Hematopoietic multipotent progenitor cell treated with erythropoietin and hydrocortisone succinate and interleukin-3 and kit ligand, for 4 days (in vitro differentiated cells): ENCODE data around the gene REEP1.

Experiments used
- DNase-seq: peaks from one replicate; pipeline ENCODE4 v3.0.0-alpha.2; 2015

REEP1 gene

DNA sequence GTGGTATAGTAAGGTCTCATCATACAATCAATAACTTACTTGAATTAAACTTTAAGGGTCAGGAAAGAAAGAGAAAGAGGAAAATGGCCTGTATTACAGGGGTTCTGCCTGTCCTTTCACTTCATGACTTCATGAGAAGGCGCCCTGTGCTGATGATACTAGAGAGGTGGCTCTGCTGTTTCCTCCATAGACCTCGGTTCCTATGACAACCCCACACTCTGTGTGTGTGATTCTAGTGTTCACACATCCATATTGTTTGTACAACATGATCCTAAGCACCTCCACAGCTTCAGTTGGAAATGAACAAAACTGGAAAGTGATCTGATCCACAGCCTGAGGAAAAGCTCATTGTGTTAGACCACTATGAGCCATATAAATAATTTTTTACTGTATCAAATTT is 7.0 kb upstream of the REEP1 start:
- DNase-seq = no peak

DNA sequence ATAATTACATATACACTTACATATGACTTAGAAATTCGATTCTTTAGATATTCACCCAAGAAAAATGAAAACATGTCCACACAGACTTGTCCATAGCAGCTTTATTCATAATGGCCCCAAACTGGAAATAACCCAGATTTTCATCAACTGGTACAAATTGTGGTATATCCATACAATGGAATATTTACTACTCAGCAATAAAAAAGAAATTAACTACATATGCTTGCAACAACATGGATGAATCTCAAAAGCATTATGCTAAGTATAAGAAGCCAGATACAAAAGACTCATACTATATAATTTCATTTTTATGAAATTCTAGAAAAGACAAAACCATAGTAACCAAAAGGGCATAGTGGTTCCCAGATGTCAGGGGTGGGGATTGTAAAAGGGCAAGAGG is 5.1 kb upstream of the REEP1 start:
- no peak for DNase-seq

DNA sequence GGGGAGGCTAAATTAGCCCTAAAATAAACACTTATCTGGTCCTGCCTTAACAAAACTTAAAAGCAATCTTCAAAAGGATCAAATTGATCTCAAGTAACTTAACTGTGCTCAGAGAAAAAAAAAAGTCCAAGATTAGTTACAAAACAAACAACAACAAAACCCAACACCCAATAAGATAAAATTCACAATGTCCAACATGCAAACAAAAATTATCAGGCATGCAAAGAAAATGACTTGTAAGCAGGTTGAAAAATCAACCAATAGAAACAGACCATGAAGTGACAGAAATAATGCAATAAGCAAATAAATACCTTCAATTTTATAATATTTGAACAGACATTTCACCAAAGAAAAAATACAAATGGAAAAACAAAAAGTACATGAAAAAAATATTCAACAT is 4.0 kb upstream of the REEP1 start:
- DNase-seq = no peak

DNA sequence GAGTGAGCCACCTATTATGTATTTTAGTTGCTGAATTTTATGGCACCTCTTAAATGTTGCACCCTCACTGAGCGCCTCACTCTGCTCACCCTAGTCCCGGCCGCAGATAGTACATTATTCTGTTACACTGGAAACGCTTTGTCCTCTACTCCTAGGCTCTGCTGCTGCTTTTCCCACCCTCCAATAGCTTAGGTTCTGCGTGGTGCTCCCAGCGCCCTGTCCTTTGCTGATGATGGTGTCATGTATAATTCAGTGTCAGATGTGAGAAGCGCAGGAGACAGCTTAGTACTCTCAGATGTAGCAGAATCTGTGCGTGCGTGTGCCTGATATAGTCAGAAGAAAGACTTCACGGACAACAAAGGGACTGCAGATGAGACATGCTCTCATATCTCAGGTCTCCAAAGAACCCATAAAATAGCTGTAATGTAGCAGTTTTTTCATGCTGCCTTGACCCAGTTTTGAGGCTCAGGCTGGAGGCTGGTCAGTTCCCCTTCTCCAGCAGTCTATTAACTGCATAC is 1.4 kb upstream of the REEP1 start:
- no peak for DNase-seq

DNA sequence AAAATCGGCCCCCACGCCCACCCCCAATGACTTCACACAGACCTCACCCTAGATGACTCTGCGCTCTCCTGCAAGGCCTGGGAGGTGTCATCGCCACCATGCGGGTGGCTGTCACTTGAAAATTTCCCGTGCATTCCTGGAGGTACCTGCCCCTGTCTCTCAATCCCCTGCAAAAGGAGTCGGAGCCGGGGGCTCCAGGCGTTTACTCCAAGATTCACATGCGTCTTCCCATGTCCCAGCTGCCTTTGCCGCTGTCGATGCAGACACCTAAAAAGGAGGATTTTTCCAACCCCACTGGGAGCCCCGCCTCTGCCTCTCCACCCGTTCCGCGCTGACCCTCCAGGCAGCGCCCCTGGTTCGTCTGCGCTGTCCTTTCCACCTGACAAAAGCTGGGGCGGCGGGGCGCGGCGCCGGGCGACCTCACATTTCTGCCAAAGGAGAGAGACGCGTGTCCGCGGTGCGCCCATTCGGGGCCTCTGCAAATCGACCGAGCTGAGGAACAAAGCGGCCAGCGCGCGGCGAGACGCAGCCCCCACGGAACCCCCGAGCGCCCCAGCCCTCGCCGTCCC is 667 bp downstream of the REEP1 start:
- DNase-seq = peak; percentile 10

DNA sequence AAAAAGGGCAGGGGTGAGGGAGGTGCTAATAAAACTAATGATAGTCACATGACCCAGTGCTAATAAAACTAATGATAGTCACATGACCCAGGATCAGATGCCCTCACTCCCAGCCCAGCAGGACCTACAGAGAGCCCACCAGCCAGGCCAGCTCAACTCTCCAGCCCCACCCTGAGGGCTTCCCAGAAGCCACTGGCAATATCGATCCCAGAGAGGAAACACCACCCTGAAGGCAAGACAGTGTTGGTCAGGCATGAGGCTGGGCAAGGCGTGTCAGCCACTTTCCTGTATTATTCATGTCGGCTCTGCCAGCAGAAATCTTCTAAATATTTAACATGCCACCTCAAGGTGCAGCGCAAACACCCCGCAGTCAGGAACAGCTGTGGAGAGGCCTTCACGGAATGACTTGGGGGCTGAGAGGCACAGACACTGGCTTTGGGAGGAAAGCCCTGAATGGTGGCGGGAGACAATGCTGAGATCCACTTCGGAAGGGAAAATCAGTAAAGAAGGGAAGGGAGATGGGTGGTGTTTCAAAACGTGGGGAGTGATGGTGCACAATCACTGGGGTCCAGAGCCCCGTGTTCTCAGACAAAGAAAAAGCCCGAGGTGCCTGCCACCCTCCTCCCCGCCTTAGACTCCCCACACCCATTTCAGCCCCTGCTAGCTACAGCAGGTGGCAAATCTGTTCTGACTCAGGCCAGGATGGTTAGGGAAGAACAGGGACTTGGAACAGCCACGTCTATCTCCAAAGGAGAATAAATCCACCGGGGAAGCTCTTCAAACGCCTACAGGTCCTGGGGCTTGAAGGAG is 1.4 kb downstream of the REEP1 start:
- no peak for DNase-seq

DNA sequence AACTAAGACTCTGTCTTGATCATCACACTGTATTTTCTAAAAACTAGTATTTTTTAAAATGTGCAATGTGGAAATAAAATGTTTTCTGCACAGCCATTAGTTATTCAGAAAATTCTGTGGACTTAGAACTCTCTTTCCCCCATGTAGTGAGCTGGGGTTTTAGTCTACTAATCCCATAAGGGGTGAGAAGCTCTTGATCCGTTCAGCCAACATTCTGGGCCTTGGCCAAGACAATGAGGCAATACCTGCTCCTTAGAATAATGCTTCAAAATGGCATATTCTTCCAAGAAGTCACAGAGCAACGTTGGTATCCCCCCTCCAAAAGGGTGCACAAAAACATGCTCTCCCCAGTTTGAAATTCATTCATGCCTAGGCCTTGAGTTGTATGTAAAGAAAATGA is 4.0 kb downstream of the REEP1 start:
- no peak for DNase-seq

DNA sequence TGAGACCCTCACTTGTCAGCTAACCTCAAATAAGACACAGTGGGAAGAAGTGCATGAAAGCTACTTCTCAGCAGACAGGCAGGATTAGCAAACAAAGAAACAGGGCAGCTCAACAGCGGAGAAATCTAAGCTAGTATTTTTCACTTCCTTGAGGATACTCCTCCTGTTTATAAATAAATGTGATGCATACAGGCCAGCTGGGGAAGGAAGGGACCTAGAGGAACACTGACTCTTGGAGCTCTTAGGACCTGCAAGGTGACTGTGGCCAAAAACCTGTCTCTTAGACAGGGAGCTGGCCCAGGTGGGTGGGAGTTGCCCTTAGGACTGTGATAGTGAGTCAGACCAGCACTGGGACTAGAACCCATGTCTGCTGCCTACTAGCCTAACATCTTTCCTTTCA is 4.8 kb downstream of the REEP1 start:
- no peak for DNase-seq

DNA sequence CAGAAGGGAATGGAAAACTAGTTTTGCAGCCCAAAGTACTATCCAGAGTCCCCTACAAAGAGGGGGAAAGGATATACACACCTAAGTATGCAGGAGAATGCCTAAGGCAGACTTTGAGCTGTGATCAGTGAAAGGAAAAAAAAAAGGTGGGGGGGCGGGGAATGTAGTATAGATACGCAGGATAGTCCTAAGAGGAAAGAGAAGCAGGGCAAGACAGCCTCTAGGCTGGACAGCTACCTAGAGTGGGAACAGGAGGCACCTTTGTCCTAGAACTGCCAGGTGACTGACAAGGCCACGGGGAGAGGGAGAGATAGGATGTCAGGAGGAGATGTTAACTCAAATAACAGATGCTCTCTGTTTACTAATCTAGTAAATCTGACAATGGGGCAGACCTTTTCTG is 6.0 kb downstream of the REEP1 start:
- no peak for DNase-seq

DNA sequence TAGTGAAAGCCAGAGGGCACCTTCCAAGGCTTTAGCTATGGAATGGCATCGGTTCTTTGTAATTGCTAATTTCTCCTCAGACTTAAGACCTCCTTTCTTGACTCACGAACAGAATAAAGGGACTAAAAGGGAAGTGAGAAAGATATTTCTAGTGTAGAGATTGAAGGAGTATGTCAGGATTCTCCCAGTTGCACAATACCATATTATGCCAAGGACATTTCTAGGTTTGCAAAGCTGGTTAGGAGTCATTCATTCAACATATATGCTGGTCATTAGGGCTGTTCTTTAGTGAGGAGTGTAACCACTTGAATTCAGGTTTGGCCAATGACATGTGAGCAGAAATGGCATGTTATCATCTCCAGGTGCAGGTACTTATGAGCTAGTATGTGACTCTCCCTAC is 7.4 kb downstream of the REEP1 start:
- no peak for DNase-seq

DNA sequence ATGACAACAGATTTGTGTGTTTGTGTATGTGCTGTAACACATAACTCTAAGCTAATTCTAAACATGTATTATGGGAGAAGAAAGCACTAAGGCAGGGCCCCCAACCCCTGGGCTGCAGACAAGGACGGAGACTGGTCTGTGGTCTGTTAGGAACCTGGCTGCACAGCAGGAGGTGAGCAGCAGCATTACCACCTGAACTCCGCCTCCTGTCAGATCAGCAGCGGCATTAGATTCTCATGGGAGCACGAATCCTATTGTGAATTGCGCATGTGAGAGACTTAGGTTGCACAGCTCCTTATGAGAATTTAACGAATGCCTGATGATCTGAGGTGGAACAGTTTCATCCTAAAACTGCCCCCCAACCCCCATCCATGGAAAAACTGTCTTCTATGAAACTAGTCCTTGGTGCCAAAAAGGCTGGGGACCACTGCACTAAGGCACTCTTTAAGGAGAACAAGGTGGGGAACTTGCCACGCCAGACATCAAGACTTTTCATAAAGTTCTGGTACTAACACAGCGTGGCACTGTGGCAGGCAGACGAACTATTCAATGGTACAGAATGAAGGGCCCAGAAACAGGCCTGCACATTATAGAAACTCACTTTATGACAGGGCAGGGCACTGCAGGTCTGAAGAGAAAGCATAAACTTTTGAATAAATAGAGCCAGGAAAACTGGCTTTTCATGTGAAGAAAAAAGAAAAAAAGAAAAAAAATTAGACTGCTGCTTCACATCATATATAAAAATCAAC is 14.0 kb downstream of the REEP1 start:
- no peak for DNase-seq

DNA sequence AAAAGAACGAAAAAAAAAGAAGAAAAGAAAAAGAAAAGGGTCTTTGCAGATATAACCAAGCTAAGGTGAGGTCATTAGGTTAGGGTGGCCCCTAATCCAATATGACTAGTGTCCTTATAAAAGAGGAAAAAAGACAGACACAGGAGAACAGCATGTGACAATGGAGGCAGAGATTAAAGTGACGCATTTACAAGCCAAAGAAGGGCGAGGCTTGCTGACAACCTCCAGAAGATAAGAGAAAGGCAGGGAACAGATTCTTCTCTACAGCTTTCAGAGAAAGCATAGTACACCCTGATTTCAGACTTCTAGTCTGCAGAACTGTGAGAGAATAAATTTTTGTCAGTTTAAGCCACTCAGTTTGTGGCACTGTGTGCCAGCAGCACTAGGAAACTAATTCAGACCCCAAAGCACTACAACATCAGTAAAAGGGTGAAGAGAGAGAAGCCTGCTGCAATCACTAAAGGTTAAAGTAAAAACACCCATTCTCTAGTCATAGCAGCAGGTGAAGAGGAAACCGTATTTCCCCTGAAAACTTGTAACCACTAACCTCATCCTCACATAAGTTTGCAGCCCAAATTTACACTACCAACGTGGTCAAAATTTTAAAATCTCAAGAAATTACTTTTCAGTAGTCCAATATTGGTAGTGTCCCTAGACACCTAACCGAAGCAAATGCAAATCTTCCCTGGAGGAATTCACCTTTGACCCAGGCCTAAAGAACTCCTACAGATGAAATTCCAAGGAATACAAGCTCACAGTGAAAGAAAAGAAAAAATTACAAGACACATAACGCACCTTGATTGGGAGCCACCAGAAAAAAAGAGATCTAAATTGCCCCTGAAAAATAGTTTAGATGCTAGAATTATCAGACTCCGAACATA is 17.5 kb downstream of the REEP1 start:
- peak; percentile 30 for DNase-seq

DNA sequence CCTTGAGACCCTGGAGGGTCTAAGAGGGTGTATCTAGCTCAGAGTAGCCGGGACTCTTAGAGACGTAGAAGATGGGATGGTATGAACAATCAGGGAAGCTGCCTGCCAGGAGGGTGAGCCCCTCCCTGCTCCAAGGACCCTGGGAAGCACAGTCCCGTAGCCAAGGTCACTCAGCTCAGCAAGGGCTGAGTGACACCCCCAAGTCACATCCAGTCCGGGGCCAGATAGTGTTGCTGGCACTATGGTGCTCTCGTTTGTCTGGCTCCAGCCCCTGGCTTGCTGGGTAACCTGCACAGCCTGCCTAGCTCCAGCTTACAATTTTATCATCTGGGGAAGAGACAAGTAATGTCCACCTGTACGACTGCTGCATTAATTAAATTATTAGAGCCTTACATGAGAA is 22.3 kb downstream of the REEP1 start:
- no peak for DNase-seq

DNA sequence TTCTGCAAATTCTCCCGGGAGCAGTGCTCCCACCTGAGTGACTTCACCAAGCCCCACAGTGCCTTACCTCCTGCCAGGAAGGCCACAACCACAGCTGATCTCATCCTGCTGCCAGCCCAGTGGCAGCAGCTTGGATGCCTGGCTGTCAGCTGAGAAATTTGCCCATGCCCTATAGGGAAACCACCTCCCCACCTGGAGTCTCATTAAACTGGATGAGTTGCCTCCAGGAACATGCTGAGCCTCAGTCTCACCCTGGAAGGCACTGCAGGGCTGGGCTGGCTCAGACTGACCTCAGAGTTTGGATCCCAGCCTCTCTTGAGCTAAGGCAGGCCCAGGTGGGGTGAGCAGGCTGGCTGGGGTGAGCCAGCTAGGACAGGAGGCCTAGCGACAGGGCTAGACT is 23.3 kb downstream of the REEP1 start:
- DNase-seq = no peak

DNA sequence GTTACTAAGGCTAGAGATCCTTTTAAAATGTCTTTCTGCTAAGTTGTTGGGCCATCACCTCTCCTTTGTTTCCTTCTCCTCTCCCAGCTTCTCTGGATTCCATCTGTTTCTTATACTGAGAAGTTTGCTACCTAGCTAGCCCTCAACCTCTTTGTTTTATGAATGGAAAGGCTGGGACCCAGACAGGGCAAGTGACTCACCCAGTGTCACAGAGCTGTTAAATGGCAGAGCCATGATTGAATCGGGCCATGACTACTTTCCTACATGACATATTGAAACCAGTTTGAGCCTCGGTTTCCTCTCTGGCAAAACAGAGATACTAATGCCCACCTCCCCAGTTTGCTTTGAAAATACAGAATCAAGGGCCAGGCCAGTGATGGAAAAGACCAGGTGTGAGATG is 24.1 kb downstream of the REEP1 start:
- DNase-seq = no peak

DNA sequence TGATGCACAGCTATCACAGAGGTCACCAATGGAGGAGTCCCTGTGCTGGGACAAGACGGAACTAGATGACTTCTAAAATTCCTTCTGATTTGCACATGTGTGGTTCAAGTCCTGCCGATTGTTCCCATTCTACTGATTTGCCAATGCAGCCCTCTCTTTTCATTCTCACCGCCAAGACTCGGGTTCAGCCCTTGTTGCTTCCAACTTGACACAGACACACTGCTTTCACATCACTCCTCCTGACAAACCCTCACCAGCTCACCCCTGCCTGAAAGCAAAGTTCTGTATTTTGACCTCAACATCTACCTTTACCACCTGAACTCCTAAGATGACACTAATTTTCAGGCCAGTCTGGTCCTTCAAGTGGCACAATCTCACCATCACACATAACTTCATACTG is 25.5 kb downstream of the REEP1 start:
- no peak for DNase-seq

DNA sequence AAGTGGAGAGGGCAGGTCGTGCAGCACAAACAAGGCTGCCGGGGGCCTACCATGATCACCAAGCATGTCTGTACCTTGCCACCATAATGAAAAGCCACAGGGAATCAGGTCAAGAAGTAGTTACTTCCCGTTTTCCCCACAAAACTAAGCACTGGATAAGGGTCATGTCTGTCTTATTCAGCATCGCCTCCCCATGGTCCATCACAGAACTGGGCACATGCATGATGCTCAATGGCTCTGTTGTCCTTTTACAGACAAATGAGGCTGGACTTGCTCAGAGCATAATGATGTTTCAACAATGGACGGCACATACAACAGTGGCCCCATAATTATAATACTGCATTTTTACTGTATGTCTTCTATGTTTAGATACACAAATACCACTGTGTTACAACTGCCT is 27.5 kb downstream of the REEP1 start:
- DNase-seq = no peak

DNA sequence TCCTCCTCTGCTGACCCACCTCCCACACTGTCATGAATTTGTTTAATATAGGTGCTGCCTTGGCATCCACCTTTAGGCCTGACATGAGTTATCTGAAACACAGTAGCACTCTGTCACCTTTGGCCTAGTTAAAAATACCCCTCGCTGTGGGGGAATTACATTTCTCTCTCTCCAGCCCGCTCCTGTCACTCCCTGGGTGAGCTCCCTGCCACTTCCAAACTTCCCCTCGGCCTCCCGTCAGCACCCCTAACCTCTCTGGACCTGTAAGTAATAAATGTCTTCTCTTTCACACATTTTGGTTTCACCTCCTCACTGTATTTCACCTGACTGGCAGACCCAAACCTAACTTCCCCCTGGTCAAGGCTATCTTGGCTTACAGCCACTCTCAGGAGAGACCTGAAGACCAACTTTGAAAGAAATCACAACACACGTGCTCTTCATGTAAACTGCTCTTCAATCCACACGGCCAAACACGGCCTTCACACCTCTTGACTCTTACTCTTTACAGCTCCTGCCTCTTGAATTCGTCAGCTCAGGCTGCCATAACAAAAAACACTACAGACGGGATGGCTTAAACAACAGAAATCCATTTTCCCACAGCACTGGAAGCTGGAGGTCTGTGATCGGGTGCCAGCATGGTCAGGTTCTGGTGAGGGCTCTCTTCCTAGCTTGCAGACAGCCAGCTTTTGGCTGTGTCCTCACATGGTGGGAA is 28.3 kb downstream of the REEP1 start:
- DNase-seq = no peak

DNA sequence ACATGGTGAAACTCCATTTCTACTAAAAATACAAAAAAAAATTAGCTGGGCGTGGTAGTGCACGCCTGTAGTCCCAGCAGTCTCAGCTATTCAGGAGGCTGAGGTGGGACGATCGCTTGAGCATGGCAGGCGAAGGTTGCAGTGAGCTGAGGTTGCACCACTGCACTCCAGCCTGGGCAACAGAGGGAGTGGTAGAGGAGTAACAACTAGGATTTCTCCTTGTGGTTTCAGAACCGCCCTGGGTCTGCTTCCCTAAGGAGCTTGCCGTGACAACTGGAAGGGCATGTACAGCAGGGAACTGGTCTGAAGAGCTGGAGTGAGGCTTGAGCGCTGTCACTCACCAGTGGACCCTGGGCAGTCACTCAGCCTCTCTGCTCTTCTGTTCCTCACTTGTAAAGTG is 29.1 kb downstream of the REEP1 start:
- no peak for DNase-seq

DNA sequence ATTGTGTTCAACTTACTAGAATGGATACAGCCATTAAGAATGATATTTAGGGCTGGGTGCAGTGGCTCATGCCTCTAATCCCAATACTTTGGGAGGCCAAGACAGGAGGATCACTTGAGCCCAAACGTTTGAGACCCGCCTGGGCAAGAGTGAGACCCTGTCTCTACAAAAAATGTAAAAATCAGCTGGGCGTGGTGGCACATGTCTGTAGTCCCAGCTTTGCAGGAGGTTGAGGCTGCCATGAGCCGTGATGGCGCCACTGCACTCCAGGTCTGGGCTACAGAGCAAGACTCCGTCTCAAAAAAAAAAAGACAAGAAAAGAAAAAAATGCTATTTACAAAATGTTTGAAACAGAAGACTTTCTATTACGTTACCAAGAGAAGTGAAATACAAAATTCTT is 30.0 kb downstream of the REEP1 start:
- no peak for DNase-seq

DNA sequence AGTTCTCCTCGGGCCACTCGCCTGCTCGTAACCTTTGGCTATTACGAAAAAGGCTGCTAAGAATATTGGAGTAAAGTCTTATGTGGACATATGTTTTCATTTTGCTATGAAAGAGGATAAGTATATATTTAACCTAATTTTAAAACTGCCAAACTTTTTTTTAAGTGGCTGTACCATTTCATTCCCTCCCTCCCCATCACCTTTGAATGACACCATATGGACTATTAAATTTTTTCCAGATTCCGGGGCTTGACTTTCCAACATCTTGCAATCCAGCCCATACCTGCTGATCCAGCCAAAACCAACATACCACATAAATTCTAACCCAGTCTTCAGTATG is 31.5 kb downstream of the REEP1 start:
- no peak for DNase-seq

DNA sequence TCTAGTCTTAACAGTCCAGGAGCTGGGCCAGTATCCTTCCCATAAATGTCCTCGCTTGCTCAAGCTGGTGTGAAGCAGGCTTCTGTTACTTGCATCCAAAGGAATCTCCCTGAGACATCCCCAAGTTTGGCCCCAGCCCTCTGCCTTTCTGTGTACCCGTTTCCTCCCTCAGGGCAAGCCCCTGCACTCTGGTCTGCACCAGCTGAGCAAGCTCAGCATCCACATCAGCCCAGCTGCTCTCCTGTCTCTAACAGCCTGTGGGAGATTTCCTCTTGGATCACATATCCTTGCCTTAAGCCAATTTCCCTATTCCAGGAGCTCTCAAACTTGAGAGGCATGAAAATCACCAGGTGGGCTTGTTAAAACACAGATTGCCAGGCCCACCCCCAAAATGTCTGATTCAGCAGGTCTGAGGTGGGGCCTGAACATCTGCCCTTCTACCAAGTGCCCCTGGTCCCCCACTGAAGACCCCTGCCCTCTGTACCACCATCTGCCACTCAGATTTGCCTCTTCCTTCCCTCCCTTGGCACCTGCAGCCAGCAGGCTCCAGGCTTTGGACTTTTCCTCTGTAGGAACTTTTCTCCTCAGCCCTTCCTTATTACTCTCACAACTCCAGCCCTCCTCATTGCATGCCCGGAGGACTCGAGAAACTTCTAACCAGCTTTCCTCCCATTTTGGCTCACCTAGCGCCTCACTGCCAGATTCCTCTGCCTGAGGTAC is 32.1 kb downstream of the REEP1 start:
- no peak for DNase-seq
